ENCODE data around the gene CCDC196.
"Not testable (repeated sequence)": the region's sequence is repeated elsewhere in the genome, so short reads cannot be mapped to it uniquely, and the experiment has no call there.

CCDC196 gene

DNA sequence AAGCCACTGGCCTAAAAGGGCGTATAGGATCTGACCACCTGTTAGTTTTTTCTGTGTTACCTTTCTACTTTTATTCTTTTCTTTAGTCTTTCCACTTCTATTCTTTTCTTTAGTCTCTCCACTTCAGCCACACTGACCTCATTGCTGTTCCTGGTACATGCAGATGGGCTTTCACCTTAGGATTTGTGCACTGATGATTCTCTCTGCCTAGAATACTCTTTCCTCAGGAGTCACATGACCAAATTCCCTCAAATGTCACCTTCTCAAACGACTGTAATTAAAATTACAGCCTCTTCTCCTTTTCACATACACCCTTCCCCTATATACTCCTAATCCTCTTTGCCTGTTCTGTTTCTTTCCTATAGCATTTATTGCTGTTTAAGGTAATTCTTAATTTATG lies 57.8 kb downstream of the CCDC196 start:
- H3K4me1 ChIP-seq: peaks cover under 1% of the 10 kb centered on the region; the same call in 1 of the 2 replicates
- H3K36me3 ChIP-seq: no peaks in the 10 kb centered on the region; the same call in 1 of the 2 replicates
- DNase-seq: no peak
- no peak for TF ChIP-seq CTCF (IDR thresholded peaks at IDR 0.05; ENCODE audit: low read depth, low read length)
- no peaks in the 10 kb centered on the region for H3K27me3 ChIP-seq
- H3K4me3 ChIP-seq (ENCODE audit: low read depth, low read length): no peak overlapping the region
- 0 out of 2 replicates have a peak, but pooled peaks cover 2% of the 10 kb centered on the region for H3K9me3 ChIP-seq

DNA sequence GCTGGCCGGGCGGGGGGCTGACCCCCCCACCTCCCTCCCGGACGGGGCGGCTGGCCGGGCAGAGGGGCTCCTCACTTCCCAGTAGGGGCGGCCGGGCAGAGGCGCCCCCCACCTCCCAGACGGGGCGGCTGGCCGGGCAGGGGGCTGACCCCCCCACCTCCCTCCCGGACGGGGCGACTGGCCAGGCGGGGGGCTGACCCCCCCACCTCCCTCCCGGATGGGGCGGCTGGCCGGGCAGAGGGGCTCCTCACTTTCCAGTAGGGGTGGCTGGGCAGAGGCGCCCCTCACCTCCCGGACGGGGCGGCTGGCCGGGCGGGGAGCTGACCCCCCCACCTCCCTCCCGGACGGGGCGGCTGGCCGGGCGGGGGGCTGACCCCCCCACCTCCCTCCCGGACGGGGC lies 59.0 kb downstream of the CCDC196 start:
- not testable (repeated sequence) for H3K9me3 ChIP-seq; H3K4me3 ChIP-seq (ENCODE audit: low read depth, low read length); H3K36me3 ChIP-seq; H3K27me3 ChIP-seq; DNase-seq; H3K4me1 ChIP-seq

GRCh38 chr14:66545751-66546150 lies 59.6 kb downstream of the CCDC196 start:
- H3K36me3 ChIP-seq; H3K9me3 ChIP-seq; H3K27me3 ChIP-seq; H3K4me1 ChIP-seq; DNase-seq; H3K4me3 ChIP-seq (ENCODE audit: low read depth, low read length): not testable (repeated sequence)

All from BE2C (cell line).